GM12878 (cell line): Measurements from ENCODE around the gene SLC36A3. TPM values are rescaled to one million over a fixed set of nuclear protein-coding genes. Genes with fewer than 3 reads are reported as not detected.

ENCODE experiments used
- ATAC-seq: fragments of 200-7000 bp; cut with Tn5 transposase; 3 replicates; pipeline ENCODE4 v1.9.1; 2020; ENCODE audit warnings: mild to moderate bottlenecking, moderate library complexity
- BruUV-seq: library from RNA; stranded (reverse); fragments of 400-500 nt; replicated peaks from 2 replicates; lab custom pipeline; 2021; lab: Mats Ljungman, UMichigan
- CTCF ChIA-PET: fragments of 300-600 bp; sonication (Branson Sonifier 250); formaldehyde crosslinking; extraction: SDS; loops from one replicate; lab custom pipeline; 2021; ENCODE audit warnings: inconsistent platforms; lab: Yijun Ruan, JAX
- POLR2A ChIA-PET: fragments of 350-600 bp; formaldehyde crosslinking; extraction: SDS; loops from one replicate; lab custom pipeline; 2021; ENCODE audit warnings: inconsistent platforms; lab: Charles Lee
- RAD21 ChIA-PET: fragments of 300-600 bp; sonication (Branson Sonifier 250); formaldehyde crosslinking; loops from one replicate; lab custom pipeline; 2023; ENCODE audit warnings: antibody characterized with exemption; ENCODE audit not compliant: unreplicated experiment; lab: Charles Lee
- SMC1A ChIA-PET: fragments of 300-600 bp; sonication (Branson Sonifier 250); formaldehyde crosslinking; loops from one replicate; lab custom pipeline; 2023; ENCODE audit not compliant: unreplicated experiment, uncharacterized antibody; lab: Charles Lee
- DNase-seq: peaks from one replicate; pipeline ENCODE4 v3.0.0-alpha.2; 2011; ENCODE audit warnings: low read depth, low spot score
- FAIRE-seq: peaks from 3 replicates; lab custom pipeline; 2011; peaks lifted over from hg19 to GRCh38; lab: Jason Lieb, UNC
- H2AFZ ChIP-seq: 2 replicates; pipeline ENCODE4 v1.6.0; 2011; ENCODE audit warnings: low read depth, low read length, control low read depth; ENCODE audit not compliant: control insufficient read depth
- H3K27ac ChIP-seq: 2 replicates; pipeline ENCODE4 v1.5.1; 2011; ENCODE audit warnings: control low read depth; ENCODE audit not compliant: control insufficient read depth, insufficient read depth
- H3K27me3 ChIP-seq, 2 experiments: replicated peaks in 1 of 2; 2 replicates each; pipeline versions ENCODE4 v1.6.0 to v1.6.1; 2011; ENCODE audit warnings: low read length in 1 of 2; ENCODE audit not compliant: control insufficient read depth in 2 of 2, insufficient read depth in 2 of 2
- H3K36me3 ChIP-seq, 2 experiments: 2 replicates each; pipeline ENCODE4 v1.5.1; 2011; ENCODE audit warnings: low read length in 1 of 2; ENCODE audit not compliant: control insufficient read depth in 2 of 2, insufficient read depth in 2 of 2
- H3K4me1 ChIP-seq: 2 replicates; pipeline ENCODE4 v1.6.1; 2011; ENCODE audit warnings: mild to moderate bottlenecking, low read length, moderate library complexity, mixed read lengths; ENCODE audit not compliant: control insufficient read depth, insufficient read depth
- H3K4me2 ChIP-seq: 2 replicates; pipeline ENCODE4 v1.6.0; 2011; ENCODE audit warnings: control low read depth; ENCODE audit not compliant: control insufficient read depth, insufficient read depth
- H3K4me3 ChIP-seq: fragments of 200-600 bp; sonication (generic); 2 replicates; pipeline ENCODE4 v1.5.1; 2016
- H3K79me2 ChIP-seq: 2 replicates; pipeline ENCODE4 v1.6.0; 2011; ENCODE audit warnings: low read length; ENCODE audit not compliant: control insufficient read depth, insufficient read depth
- H3K9ac ChIP-seq: 2 replicates; pipeline ENCODE4 v1.8.0; 2011; ENCODE audit warnings: low read length, control low read depth, mixed read lengths; ENCODE audit not compliant: control insufficient read depth, insufficient read depth
- H3K9me3 ChIP-seq: replicated peaks from 3 replicates; pipeline ENCODE4 v1.5.1; 2011; ENCODE audit warnings: mild to moderate bottlenecking, low read length; ENCODE audit not compliant: control insufficient read depth, insufficient read depth
- H4K20me1 ChIP-seq: 2 replicates; pipeline ENCODE4 v1.6.0; 2011; ENCODE audit not compliant: control insufficient read depth, insufficient read depth
- EED ChIP-seq: sonication (generic); IDR thresholded peaks from 2 replicates; pipeline ENCODE4 v1.6.1; 2016; ENCODE audit warnings: antibody characterized with exemption, low read depth
- ETV6 ChIP-seq, 2 experiments: fragments of 450-650 bp in 1 of 2; IDR thresholded peaks in 1 of 2; conservative IDR thresholded peaks in 1 of 2; 2 replicates each; pipeline ENCODE4 v1.6.1; 2014; ENCODE audit warnings: antibody characterized with exemption in 1 of 2, borderline replicate concordance in 1 of 2, low read depth in 1 of 2, mild to moderate bottlenecking in 1 of 2, moderate library complexity in 1 of 2
- HCFC1 ChIP-seq: fragments of 150-350 bp; IDR thresholded peaks from 2 replicates; pipeline ENCODE4 v1.6.1; 2014; ENCODE audit warnings: low read length
- KAT2A ChIP-seq: conservative IDR thresholded peaks from 2 replicates; pipeline ENCODE4 v1.6.1; 2011; ENCODE audit warnings: low read depth, low read length; ENCODE audit not compliant: control insufficient read depth
- MEF2A ChIP-seq: IDR thresholded peaks from 2 replicates; pipeline ENCODE4 v1.6.1; 2011; ENCODE audit warnings: low read depth, mild to moderate bottlenecking, low read length, moderate library complexity; ENCODE audit not compliant: insufficient read depth
- MYB ChIP-seq: fragments of 150-350 bp; IDR thresholded peaks from 2 replicates; pipeline ENCODE4 v1.6.1; 2014; ENCODE audit warnings: mild to moderate bottlenecking, low read depth, low read length, borderline replicate concordance
- MYC ChIP-seq: IDR thresholded peaks from 2 replicates; pipeline ENCODE4 v1.6.1; 2011; ENCODE audit warnings: mild to moderate bottlenecking, low read length, moderate library complexity, inconsistent platforms; ENCODE audit not compliant: insufficient read depth, insufficient replicate concordance, insufficient read length, severe bottlenecking
- NFYB ChIP-seq: IDR thresholded peaks from 2 replicates; pipeline ENCODE4 v1.6.1; 2011; ENCODE audit warnings: low read depth, mild to moderate bottlenecking, low read length, improper control_type of control experiment, moderate library complexity; ENCODE audit not compliant: insufficient read depth
- POLR2A ChIP-seq: IDR thresholded peaks from 2 replicates; pipeline ENCODE4 v1.6.1; 2011; ENCODE audit warnings: low read depth, mild to moderate bottlenecking, low read length
- POU2F2 ChIP-seq: IDR thresholded peaks from 3 replicates; pipeline ENCODE4 v1.6.1; 2011; ENCODE audit warnings: low read depth, mild to moderate bottlenecking, low read length, borderline replicate concordance
- RFX5 ChIP-seq: IDR thresholded peaks from 2 replicates; pipeline ENCODE4 v1.6.1; 2011; ENCODE audit warnings: low read depth, low read length, improper control_type of control experiment
- RUNX3 ChIP-seq: IDR thresholded peaks from 2 replicates; pipeline ENCODE4 v1.6.1; 2012; ENCODE audit warnings: low read length, inconsistent platforms
- SIX5 ChIP-seq: IDR thresholded peaks from 2 replicates; pipeline ENCODE4 v1.6.1; 2011; ENCODE audit warnings: mild to moderate bottlenecking, low read depth, low read length, moderate library complexity; ENCODE audit not compliant: severe bottlenecking
- SUZ12 ChIP-seq: fragments of 200-600 bp; sonication (generic); IDR thresholded peaks from one replicate; pipeline ENCODE4 v1.6.1; 2018; ENCODE audit warnings: antibody characterized with exemption, mild to moderate bottlenecking; ENCODE audit not compliant: unreplicated experiment
- TAF1 ChIP-seq: IDR thresholded peaks from 2 replicates; pipeline ENCODE4 v1.6.1; 2011; ENCODE audit warnings: mild to moderate bottlenecking, low read depth, low read length, borderline replicate concordance
- ZZZ3 ChIP-seq: IDR thresholded peaks from 2 replicates; pipeline ENCODE4 v1.6.1; 2011; ENCODE audit warnings: low read depth; ENCODE audit not compliant: control insufficient read depth, insufficient read length
- WGBS: methylation state at CpG from one replicate; pipeline ENCODE4 v1.1.6; 2016; ENCODE audit warnings: low lambda C conversion rate; ENCODE audit not compliant: insufficient replicate concordance, insufficient coverage; ENCODE audit errors: missing lambda C conversion rate; 5-methylcytosine and 5-hydroxymethylcytosine counted together
- in situ Hi-C: fragments of 300-500 bp; cut with MboI; formaldehyde crosslinking; loops from 9 replicates; pipeline ENCODE4 v1.14.3; 2018; ENCODE audit warnings: mixed read lengths
- intact Hi-C: fragments of 100-400 bp; cut with micrococcal nuclease; formaldehyde crosslinking; loops from one replicate; pipeline ENCODE4 v1.14.2; 2022; ENCODE audit not compliant: unreplicated experiment
- polyA plus RNA-seq, 11 experiments: library from polyadenylated mRNA; depleted of rRNA in 4 of 11; unstranded in 6 of 11; stranded (reverse) in 5 of 11; fragments of >200 nt; fragmentation: Nextera tagmentation in 4 of 11; fragmentation: Illumina TruSeq in 1 of 11; extraction: Ambion mirVana in 4 of 11; extraction: Trizol in 1 of 11; gene quantifications; 1 replicate in 1 of 11; 2 replicates in 10 of 11; pipeline versions ENCODE4 v1.2.1 to v1.2.3, GENCODE V29; 2011 to 2016; ENCODE audit warnings: inconsistent platforms in 2 of 11, missing spikeins in 2 of 11, low read depth in 1 of 11
- total RNA-seq, 4 experiments: library from RNA; depleted of rRNA in 3 of 4; stranded (reverse); fragments of >200 nt in 3 of 4; fragmentation: Illumina TruSeq in 1 of 4; extraction: Trizol in 1 of 4; gene quantifications; 2 replicates each; pipeline versions ENCODE4 v1.2.1 to v1.2.3, GENCODE V29; 2013 to 2021
- TF ChIP-seq, protein P1 (sequence below), 3 experiments: IDR thresholded peaks in 2 of 3; conservative IDR thresholded peaks in 1 of 3; 2 replicates each; pipeline ENCODE4 v1.5.1; 2011; ENCODE audit warnings: low read depth in 3 of 3, low read length in 3 of 3, mild to moderate bottlenecking in 3 of 3, control low read depth in 2 of 3, moderate library complexity in 2 of 3, inconsistent platforms in 1 of 3, mixed read lengths in 1 of 3; ENCODE audit not compliant: control insufficient read depth in 2 of 3, insufficient read depth in 1 of 3; ENCODE audit errors: extremely low read depth in 1 of 3
- TF ChIP-seq, protein P2 (sequence below): IDR thresholded peaks from 2 replicates; pipeline ENCODE4 v1.6.1; 2012; ENCODE audit warnings: low read depth, low read length, improper control_type of control experiment

Gene SLC36A3
- total and polyA plus RNA-seq, 10 of the 15 experiments (the other 5 are each of a cell fraction or from before 2014, with no cell fraction given), result 0.03 TPM; not detected in 9

DNA sequence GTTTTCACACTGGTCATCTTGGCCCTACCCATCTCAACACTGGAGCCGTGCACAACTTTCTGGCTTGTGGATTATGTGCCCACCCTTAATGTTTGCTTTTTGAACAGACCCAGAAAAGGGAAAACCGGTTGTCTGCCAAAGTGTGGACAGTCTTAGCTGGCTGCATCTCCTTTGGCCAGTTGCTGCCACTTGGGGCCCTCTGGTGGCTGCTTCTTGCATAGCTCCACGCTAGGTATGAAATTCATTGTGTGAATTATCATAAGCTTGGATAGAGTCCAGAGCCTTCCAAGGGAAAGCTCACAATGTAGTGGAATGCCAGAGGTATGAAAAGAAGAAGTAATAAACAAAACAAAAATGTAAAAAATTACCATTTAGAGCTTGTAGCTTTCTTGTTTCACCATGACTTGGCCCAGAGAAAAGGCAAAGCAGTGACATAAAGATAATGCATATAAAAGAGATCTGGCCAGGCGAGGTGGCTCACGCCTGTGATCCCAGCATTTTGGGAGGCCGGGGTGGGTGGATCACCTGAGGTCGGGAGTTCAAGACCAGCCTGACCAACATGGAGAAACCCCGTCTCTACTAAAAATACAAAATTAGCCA lies 12.5 kb upstream of the SLC36A3 start (continued):
- TF ChIP-seq MEF2A (no peak), ETV6 (conservative IDR thresholded peaks at IDR 0.05 in 1 of 2, IDR thresholded peaks at IDR 0.05 in 1 of 2; ENCODE audit: borderline replicate concordance in 1 of 2, low read depth in 1 of 2) (no peak), RFX5 (no peak), NFYB (no peak), SUZ12 (no peak), HCFC1 (no peak), SIX5 (no peak)
- TF ChIP-seq, protein P1, sequence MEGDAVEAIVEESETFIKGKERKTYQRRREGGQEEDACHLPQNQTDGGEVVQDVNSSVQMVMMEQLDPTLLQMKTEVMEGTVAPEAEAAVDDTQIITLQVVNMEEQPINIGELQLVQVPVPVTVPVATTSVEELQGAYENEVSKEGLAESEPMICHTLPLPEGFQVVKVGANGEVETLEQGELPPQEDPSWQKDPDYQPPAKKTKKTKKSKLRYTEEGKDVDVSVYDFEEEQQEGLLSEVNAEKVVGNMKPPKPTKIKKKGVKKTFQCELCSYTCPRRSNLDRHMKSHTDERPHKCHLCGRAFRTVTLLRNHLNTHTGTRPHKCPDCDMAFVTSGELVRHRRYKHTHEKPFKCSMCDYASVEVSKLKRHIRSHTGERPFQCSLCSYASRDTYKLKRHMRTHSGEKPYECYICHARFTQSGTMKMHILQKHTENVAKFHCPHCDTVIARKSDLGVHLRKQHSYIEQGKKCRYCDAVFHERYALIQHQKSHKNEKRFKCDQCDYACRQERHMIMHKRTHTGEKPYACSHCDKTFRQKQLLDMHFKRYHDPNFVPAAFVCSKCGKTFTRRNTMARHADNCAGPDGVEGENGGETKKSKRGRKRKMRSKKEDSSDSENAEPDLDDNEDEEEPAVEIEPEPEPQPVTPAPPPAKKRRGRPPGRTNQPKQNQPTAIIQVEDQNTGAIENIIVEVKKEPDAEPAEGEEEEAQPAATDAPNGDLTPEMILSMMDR (IDR thresholded peaks at IDR 0.05 in 2 of 3, conservative IDR thresholded peaks at IDR 0.05 in 1 of 3; ENCODE audit: control insufficient read depth in 2 of 3, extremely low read depth in 1 of 3, insufficient read depth in 1 of 3, low read depth in 3 of 3, low read length in 3 of 3), result peak; percentile 93 to 95 (median 94); a peak in 5 of 6 replicates
- TF ChIP-seq, all 136 proteins: peak for 4

DNA sequence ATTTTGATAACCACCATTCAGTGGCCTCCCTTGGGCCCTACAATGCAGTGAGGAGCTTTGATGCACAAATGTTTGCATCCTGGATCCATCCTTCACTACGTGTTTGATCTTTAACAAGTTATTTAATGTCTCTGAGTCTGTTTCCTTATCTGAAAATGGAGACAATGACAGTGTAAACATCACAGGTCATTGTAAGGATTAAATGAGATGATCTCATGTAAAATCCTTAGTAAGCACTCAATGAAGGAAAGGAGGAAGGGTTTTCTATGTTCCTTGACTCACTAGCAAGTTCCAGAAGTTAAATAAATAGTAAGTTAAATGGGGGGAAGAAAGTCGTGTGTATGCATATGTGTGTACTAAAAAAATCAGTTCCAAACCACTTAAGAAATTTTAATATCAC lies 9.8 kb upstream of the SLC36A3 start:
- ChIA-PET POLR2A (no interaction called here), SMC1A (interaction anchor here (1.0 to 1.6 kb wide), 3 partner anchors 13 to 1747 kb away, joined by 3 to 9 read pairs (median 7); no protein-coding TSS in a partner anchor), RAD21 (interaction anchor here (0.9 to 1.3 kb wide), 3 partner anchors 15 to 261 kb away, joined by 3 to 5 read pairs (median 3); partner anchors contain the start of gene GM2A), CTCF (interaction anchor here (0.9 to 2.2 kb wide), 6 partner anchors 15 to 261 kb away, joined by 3 to 7 read pairs (median 4); no protein-coding TSS in a partner anchor)
- no peak overlapping the region for H3K4me3 ChIP-seq
- ATAC-seq, result no peak
- no peaks in the 10 kb centered on the region; a peak in 1 of 4 replicates for H3K27me3 ChIP-seq
- H3K36me3 ChIP-seq, result no peaks in the 10 kb centered on the region
- no peaks in the 10 kb centered on the region for H3K4me1 ChIP-seq
- H3K9ac ChIP-seq, result no peak overlapping the region
- WGBS, result 2% methylated on average over 2 of the region's 2 CpGs
- intact Hi-C loops, result loop anchor here (10.0 kb wide), 2 partner anchors 309 to 509 kb away; no protein-coding TSS in a partner anchor
- H3K27ac ChIP-seq, result no peak overlapping the region
- H3K4me2 ChIP-seq, result no peak overlapping the region
- DNase-seq, result no peak
- H3K9me3 ChIP-seq, result no peaks in the 10 kb centered on the region; the same call in 2 of the 3 replicates
- H2AFZ ChIP-seq, result no peak overlapping the region
- in situ Hi-C loops, result no loop called here
- no peaks in the 10 kb centered on the region for H4K20me1 ChIP-seq
- H3K79me2 ChIP-seq, result no peaks in the 10 kb centered on the region
- no TSS peak for BruUV-seq
- FAIRE-seq, result no peak
- no peak for TF ChIP-seq EED
- no peak for TF ChIP-seq TAF1
- TF ChIP-seq POU2F2, result no peak
- TF ChIP-seq RUNX3, result no peak
- TF ChIP-seq POLR2A, result no peak
- TF ChIP-seq, protein P2, sequence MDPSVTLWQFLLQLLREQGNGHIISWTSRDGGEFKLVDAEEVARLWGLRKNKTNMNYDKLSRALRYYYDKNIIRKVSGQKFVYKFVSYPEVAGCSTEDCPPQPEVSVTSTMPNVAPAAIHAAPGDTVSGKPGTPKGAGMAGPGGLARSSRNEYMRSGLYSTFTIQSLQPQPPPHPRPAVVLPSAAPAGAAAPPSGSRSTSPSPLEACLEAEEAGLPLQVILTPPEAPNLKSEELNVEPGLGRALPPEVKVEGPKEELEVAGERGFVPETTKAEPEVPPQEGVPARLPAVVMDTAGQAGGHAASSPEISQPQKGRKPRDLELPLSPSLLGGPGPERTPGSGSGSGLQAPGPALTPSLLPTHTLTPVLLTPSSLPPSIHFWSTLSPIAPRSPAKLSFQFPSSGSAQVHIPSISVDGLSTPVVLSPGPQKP, result no peak
- no peak for TF ChIP-seq ZZZ3
- TF ChIP-seq MYC, result no peak
- TF ChIP-seq MYB, result no peak
- TF ChIP-seq KAT2A, result no peak
